Smooth muscle cell (in vitro differentiated cells): ENCODE measurements around the gene TGFBR3L. TPM values are rescaled to one million over a fixed set of nuclear protein-coding genes. Genes with fewer than 3 reads are reported as not detected.

Experiments
- DNase-seq: peaks from one replicate; lab custom pipeline; 2025; ENCODE audit not compliant: unreplicated experiment; lab: John Stamatoyannopoulos, UW
- H2AFZ ChIP-seq: fragments of 200-600 bp; sonication (generic); 2 replicates; pipeline ENCODE4 v1.6.0; 2016; ENCODE audit warnings: antibody characterized with exemption, low read depth, mild to moderate bottlenecking
- H3F3A ChIP-seq: fragments of 200-600 bp; sonication (generic); 2 replicates; pipeline ENCODE4 v1.6.0; 2017; ENCODE audit warnings: antibody characterized with exemption, low read depth
- H3K27ac ChIP-seq: fragments of 200-600 bp; sonication (generic); 2 replicates; pipeline ENCODE4 v1.5.1; 2016; ENCODE audit warnings: low read depth, mild to moderate bottlenecking
- H3K27me3 ChIP-seq: fragments of 200-600 bp; sonication (generic); 2 replicates; pipeline ENCODE4 v1.6.1; 2016; ENCODE audit warnings: low read depth, mild to moderate bottlenecking
- H3K36me3 ChIP-seq: fragments of 200-600 bp; sonication (generic); 2 replicates; pipeline ENCODE4 v1.5.1; 2016; ENCODE audit warnings: low read depth
- H3K4me1 ChIP-seq: fragments of 200-600 bp; sonication (generic); 2 replicates; pipeline ENCODE4 v1.5.1; 2016; ENCODE audit warnings: low read depth
- H3K4me2 ChIP-seq: fragments of 200-600 bp; sonication (generic); 2 replicates; pipeline ENCODE4 v1.6.0; 2016; ENCODE audit warnings: mild to moderate bottlenecking
- H3K4me3 ChIP-seq: fragments of 200-600 bp; sonication (generic); 2 replicates; pipeline ENCODE4 v1.5.1; 2016; ENCODE audit warnings: mild to moderate bottlenecking
- H3K79me2 ChIP-seq: fragments of 200-600 bp; sonication (generic); 2 replicates; pipeline ENCODE4 v1.6.0; 2016; ENCODE audit warnings: low read depth, mild to moderate bottlenecking
- H3K9ac ChIP-seq: fragments of 200-600 bp; sonication (generic); 2 replicates; pipeline ENCODE4 v1.6.0; 2016; ENCODE audit warnings: low read depth
- H3K9me3 ChIP-seq: fragments of 200-600 bp; sonication (generic); replicated peaks from 2 replicates; pipeline ENCODE4 v1.5.1; 2016; ENCODE audit warnings: low read depth
- H4K20me1 ChIP-seq: fragments of 200-600 bp; sonication (generic); 2 replicates; pipeline ENCODE4 v1.6.0; 2016; ENCODE audit warnings: low read depth
- CTCF ChIP-seq: fragments of 200-600 bp; sonication (generic); IDR thresholded peaks from 2 replicates; pipeline ENCODE4 v1.5.1; 2017; ENCODE audit warnings: borderline replicate concordance, mild to moderate bottlenecking, antibody characterized with exemption; ENCODE audit not compliant: insufficient read depth, poor library complexity, severe bottlenecking
- WGBS: methylation state at CpG from one replicate; pipeline ENCODE4 v1.1.7; 2016; ENCODE audit warnings: low lambda C conversion rate; 5-methylcytosine and 5-hydroxymethylcytosine counted together
- polyA plus RNA-seq: library from polyadenylated mRNA; unstranded; fragments of >200 nt; fragmentation: Nextera tagmentation; extraction: Ambion mirVana; gene quantifications from 2 replicates; pipeline ENCODE4 v1.2.1, GENCODE V29; 2016
- total RNA-seq: library from RNA; depleted of rRNA; stranded (reverse); fragments of >200 nt; gene quantifications from 2 replicates; pipeline ENCODE4 v1.2.3, GENCODE V29; 2014

TGFBR3L gene
- total and polyA plus RNA-seq, 2 experiments from 2014 or later, result 20.7 to 46.6 TPM

GRCh38 chr19:7923295-7924191 lies 8.9 kb downstream of the TGFBR3L start:
- Histone ChIP-seq H3K9ac (no peak overlapping the region), H3K79me2 (no peaks in the 10 kb centered on the region), H3K27ac (no peak overlapping the region), H3K4me1 (no peaks in the 10 kb centered on the region), H4K20me1 (peaks cover 10% of the 10 kb centered on the region), H3F3A (peaks cover 5% of the 10 kb centered on the region), H2AFZ (no peak overlapping the region), H3K9me3 (no peaks in the 10 kb centered on the region), H3K4me2 (no peak overlapping the region), H3K4me3 (no peak overlapping the region), H3K27me3 (no peaks in the 10 kb centered on the region), H3K36me3 (no peaks in the 10 kb centered on the region)
- WGBS, result 89% methylated on average over 28 of the region's 31 CpGs
- TF ChIP-seq CTCF, result no peak
- DNase-seq, result no peak

- no peak overlapping the region for H2AFZ ChIP-seq
- H3K27me3 ChIP-seq, result no peaks in the 10 kb centered on the region
- no peaks in the 10 kb centered on the region for H3F3A ChIP-seq
- H3K36me3 ChIP-seq, result no peaks in the 10 kb centered on the region
- no peak overlapping the region for H3K4me2 ChIP-seq
- DNase-seq, result no peak
- no peak overlapping the region for H3K27ac ChIP-seq
- peaks cover 10% of the 10 kb centered on the region for H4K20me1 ChIP-seq
- 90% methylated on average over 10 of the region's 12 CpGs for WGBS
- no peak overlapping the region for H3K9ac ChIP-seq
- no peaks in the 10 kb centered on the region for H3K79me2 ChIP-seq
- no peaks in the 10 kb centered on the region for H3K9me3 ChIP-seq
- no peaks in the 10 kb centered on the region for H3K4me1 ChIP-seq
- no peak for TF ChIP-seq CTCF
- H3K4me3 ChIP-seq, result no peak overlapping the region
Observed at GRCh38 chr19:7924241-7924640, 9.6 kb downstream of the TGFBR3L start.

GRCh38 chr19:7924651-7925170 lies 10.1 kb downstream of the TGFBR3L start:
- Histone ChIP-seq H3K4me3 (peak overlapping the region; percentile 48), H4K20me1 (peaks cover 10% of the 10 kb centered on the region), H3K79me2 (no peaks in the 10 kb centered on the region), H3F3A (peaks cover 4% of the 10 kb centered on the region), H3K9me3 (no peaks in the 10 kb centered on the region), H3K4me2 (peak overlapping the region; percentile 88), H3K9ac (no peak overlapping the region), H3K27me3 (no peaks in the 10 kb centered on the region), H3K4me1 (no peaks in the 10 kb centered on the region), H3K36me3 (no peaks in the 10 kb centered on the region), H2AFZ (no peak overlapping the region), H3K27ac (no peak overlapping the region)
- 62% methylated on average over 29 of the region's 34 CpGs for WGBS
- TF ChIP-seq CTCF, result no peak
- no peak for DNase-seq
